HepG2 (cell line): ENCODE results near the gene ALDH1A1. TPM values are rescaled to one million over a fixed set of nuclear protein-coding genes. Genes with fewer than 3 reads are reported as not detected.

Source experiments
- GABPB1 ChIP-seq: IDR thresholded peaks from 2 replicates; pipeline ENCODE4 v1.6.1; 2016; ENCODE audit warnings: mild to moderate bottlenecking, missing genetic modification reagents, moderate library complexity, missing compliant biosample characterization
- KDM6A ChIP-seq: IDR thresholded peaks from 2 replicates; pipeline ENCODE4 v1.6.1; 2016; ENCODE audit warnings: low read depth
- SYNCRIP ChIP-seq: fragments of 200-400 bp; formaldehyde crosslinking; IDR thresholded peaks from 2 replicates; pipeline ENCODE4 v1.6.1; 2018; ENCODE audit warnings: mild to moderate bottlenecking, low read depth, low read length; ENCODE audit not compliant: insufficient read depth
- ZNF207 ChIP-seq: fragments of 450-650 bp; IDR thresholded peaks from 2 replicates; pipeline ENCODE4 v1.6.1; 2016; ENCODE audit warnings: antibody characterized with exemption, borderline replicate concordance
- ZNF382 ChIP-seq: sonication (generic); formaldehyde crosslinking; IDR thresholded peaks from 2 replicates; pipeline ENCODE4 v1.5.0; 2020; ENCODE audit warnings: missing genetic modification reagents, mild to moderate bottlenecking, borderline replicate concordance
- ZNF850 ChIP-seq: sonication (generic); formaldehyde crosslinking; conservative IDR thresholded peaks from 2 replicates; pipeline ENCODE4 v1.9.0; 2021; ENCODE audit warnings: mild to moderate bottlenecking, missing genetic modification reagents
- polyA plus RNA-seq, 8 experiments: library from polyadenylated mRNA; depleted of rRNA in 3 of 8; stranded (reverse) in 7 of 8; unstranded in 1 of 8; fragments of >200 nt; fragmentation: Illumina TruSeq in 4 of 8; extraction: Trizol in 4 of 8; gene quantifications; 2 replicates each; pipeline versions ENCODE4 v1.2.1 to v1.2.3, GENCODE V29; 2011 to 2016; ENCODE audit warnings: low read depth in 4 of 8, missing spikeins in 1 of 8, mixed read lengths in 1 of 8; ENCODE audit not compliant: insufficient read depth in 1 of 8
- total RNA-seq, 5 experiments: library from RNA; depleted of rRNA; stranded (reverse); fragments of >200 nt; fragmentation: Illumina TruSeq; extraction: Trizol; gene quantifications; 2 replicates each; pipeline ENCODE4 v1.2.3, GENCODE V29; 2016; ENCODE audit warnings: low read depth in 1 of 5
- TF ChIP-seq, protein P1 (sequence below): IDR thresholded peaks from 2 replicates; pipeline ENCODE4 v1.6.1; 2016
- TF ChIP-seq, protein P2 (sequence below): sonication (generic); formaldehyde crosslinking; IDR thresholded peaks from 2 replicates; pipeline ENCODE4 v1.4.0; 2020; ENCODE audit warnings: mild to moderate bottlenecking, missing genetic modification reagents

Gene ALDH1A1
- total and polyA plus RNA-seq, 2 of the 13 experiments (the other 11 are each of a cell fraction or from before 2014, with no cell fraction given), result 88.2 to 439 TPM

DNA sequence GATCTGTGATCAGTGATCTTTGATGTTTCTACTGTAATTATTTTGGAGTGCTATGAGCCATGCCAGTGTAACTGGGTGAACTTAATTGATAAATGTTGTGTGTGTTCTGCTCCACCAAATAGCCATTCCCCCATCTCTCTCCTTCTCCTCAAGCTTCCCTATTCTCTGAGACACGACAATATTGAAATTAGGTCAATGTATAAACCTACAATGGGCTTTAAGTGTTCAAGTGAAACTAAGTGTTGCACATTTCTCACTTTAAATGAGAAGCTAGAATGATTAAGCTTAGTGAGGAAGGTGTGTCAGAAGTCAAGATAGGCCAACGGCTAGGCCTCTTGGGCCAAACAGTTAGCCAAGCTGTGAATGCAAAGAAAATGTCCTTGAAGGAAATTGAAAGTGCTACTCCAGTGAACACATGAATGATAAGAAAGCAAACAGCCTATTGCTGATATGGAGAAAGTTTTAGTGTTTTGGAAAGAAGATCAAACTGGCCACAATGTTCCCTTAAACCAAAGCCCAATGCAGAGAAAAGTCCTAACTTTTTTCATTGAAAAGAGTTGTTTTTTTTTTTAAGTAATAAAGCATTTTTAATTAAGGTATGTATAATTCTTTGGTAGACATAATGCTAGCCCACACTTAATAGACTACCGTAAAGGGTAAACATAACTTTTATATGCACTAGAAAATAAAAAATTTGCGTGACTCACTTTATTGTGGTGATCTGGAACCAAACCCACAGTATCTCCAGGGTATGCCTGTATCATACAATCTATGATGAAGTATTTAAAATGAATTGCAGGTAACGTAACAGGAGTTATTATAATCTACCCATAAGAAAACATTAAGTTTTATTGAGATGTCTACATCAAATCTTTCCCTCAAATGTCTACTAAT is 42.5 kb upstream of the ALDH1A1 start (continued):
- TF ChIP-seq, protein P1, sequence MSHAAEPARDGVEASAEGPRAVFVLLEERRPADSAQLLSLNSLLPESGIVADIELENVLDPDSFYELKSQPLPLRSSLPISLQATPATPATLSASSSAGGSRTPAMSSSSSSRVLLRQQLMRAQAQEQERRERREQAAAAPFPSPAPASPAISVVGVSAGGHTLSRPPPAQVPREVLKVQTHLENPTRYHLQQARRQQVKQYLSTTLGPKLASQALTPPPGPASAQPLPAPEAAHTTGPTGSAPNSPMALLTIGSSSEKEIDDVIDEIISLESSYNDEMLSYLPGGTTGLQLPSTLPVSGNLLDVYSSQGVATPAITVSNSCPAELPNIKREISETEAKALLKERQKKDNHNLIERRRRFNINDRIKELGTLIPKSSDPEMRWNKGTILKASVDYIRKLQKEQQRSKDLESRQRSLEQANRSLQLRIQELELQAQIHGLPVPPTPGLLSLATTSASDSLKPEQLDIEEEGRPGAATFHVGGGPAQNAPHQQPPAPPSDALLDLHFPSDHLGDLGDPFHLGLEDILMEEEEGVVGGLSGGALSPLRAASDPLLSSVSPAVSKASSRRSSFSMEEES (CRISPR knock-in tag), result no peak
- TF ChIP-seq, protein P2, sequence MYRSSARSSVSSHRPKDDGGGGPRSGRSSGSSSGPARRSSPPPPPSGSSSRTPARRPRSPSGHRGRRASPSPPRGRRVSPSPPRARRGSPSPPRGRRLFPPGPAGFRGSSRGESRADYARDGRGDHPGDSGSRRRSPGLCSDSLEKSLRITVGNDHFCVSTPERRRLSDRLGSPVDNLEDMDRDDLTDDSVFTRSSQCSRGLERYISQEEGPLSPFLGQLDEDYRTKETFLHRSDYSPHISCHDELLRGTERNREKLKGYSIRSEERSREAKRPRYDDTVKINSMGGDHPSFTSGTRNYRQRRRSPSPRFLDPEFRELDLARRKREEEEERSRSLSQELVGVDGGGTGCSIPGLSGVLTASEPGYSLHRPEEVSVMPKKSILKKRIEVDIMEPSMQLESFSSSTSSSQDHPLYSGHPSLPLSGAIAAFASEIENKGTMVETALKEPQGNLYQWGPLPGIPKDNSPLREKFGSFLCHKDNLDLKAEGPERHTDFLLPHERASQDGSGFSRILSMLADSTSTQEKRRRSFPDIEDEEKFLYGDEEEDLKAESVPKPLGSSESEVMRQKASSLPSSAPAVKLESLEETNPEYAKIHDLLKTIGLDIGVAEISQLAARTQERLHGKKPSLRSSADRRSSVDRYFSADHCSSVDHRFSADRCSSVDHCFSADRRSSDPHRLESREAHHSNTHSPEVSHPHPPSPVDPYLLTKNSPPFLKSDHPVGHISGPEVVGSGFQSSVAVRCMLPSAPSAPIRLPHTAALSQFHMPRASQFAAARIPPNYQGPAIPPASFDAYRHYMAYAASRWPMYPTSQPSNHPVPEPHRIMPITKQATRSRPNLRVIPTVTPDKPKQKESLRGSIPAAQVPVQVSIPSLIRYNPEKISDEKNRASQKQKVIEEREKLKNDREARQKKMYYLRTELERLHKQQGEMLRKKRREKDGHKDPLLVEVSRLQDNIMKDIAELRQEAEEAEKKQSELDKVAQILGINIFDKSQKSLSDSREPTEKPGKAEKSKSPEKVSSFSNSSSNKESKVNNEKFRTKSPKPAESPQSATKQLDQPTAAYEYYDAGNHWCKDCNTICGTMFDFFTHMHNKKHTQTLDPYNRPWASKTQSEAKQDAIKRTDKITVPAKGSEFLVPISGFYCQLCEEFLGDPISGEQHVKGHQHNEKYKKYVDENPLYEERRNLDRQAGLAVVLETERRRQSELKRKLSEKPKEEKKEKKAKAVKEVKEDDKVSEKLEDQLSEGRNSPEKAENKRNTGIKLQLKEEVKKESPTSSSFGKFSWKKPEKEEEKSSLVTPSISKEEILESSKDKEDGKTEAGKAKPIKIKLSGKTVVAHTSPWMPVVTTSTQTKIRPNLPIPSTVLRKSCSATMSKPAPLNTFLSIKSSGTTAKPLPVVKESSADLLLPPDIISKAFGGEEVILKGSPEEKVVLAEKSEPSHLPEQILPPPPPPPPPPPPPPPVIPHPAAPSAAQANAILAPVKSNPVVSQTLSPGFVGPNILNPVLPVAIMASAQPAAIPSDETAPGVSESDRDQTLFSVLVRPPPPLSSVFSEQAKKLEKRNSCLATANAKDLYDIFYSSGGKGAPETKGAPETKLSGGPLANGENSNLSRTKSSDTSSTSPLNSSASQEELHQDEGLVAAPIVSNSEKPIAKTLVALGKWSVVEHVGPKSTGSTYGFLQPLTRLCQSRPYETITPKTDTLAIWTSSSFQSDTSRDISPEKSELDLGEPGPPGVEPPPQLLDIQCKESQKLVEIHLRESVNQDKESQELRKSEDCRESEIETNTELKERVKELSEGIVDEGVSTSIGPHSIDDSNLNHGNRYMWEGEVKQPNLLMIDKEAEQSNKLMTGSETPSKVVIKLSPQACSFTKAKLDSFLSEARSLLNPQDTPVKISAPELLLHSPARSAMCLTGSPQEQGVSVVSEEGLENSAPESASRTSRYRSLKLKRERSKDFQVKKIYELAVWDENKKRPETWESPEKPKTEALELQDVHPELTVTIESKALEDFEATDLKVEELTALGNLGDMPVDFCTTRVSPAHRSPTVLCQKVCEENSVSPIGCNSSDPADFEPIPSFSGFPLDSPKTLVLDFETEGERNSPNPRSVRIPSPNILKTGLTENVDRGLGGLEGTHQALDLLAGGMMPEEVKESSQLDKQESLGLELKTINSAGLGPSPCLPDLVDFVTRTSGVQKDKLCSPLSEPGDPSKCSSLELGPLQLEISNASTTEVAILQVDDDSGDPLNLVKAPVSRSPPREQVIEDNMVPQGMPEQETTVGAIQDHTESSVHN (CRISPR knock-in tag), result no peak
- TF ChIP-seq ZNF382 (no peak), ZNF850 (CRISPR knock-in tag) (no peak), ZNF207 (no peak), KDM6A (CRISPR knock-in tag) (no peak), GABPB1 (CRISPR knock-in tag) (no peak), SYNCRIP (no peak)
